ENCODE results near the gene TMEM191B. TPM values are rescaled to one million over a fixed set of nuclear protein-coding genes. Genes with fewer than 3 reads are reported as not detected.

Gene TMEM191B
- total and polyA plus RNA-seq, 4 donors, result 1.3 to 8.1 (median 1.8) TPM; not detected in 1

Other genes starting within 250 kb of the TMEM191B start
- 1 to 10 TPM in 1 of 2 donors, under 1 TPM in 1; 0.40 to 2.1 TPM for gene GGTLC3, start 9.6 kb upstream of the TMEM191B start, total RNA-seq
- gene GGTLC3, start 9.6 kb upstream of the TMEM191B start, polyA plus RNA-seq, result 10 to 100 TPM in 1 of 2 donors, under 1 TPM in 1; 0.24 to 10.5 TPM
- 1 to 10 TPM in 1 of 2 donors, under 1 TPM in 1; 0.11 to 1.3 TPM for gene RIMBP3, start 84.1 kb downstream of the TMEM191B start, total RNA-seq
- gene RIMBP3, start 84.1 kb downstream of the TMEM191B start, polyA plus RNA-seq, result under 1 TPM; 0.10 TPM

Measured in lung (tissue), 4 donors.